HepG2 (cell line): ENCODE results near the gene IMPDH2. TPM values are rescaled to one million over a fixed set of nuclear protein-coding genes. Genes with fewer than 3 reads are reported as not detected.
A peak's percentile ranks its signal among the peaks of the same experiment; 100 is the strongest.

Experiments
- ADNP ChIP-seq: sonication (generic); formaldehyde crosslinking; IDR thresholded peaks from 2 replicates; pipeline ENCODE4 v1.4.0; 2020; ENCODE audit warnings: missing genetic modification reagents
- KDM4B ChIP-seq: sonication (generic); formaldehyde crosslinking; IDR thresholded peaks from 2 replicates; pipeline ENCODE4 v1.4.0; 2020; ENCODE audit warnings: missing genetic modification reagents
- KLF15 ChIP-seq: sonication (generic); formaldehyde crosslinking; IDR thresholded peaks from 2 replicates; pipeline ENCODE4 v1.8.1; 2023; ENCODE audit warnings: borderline replicate concordance, mild to moderate bottlenecking, inconsistent platforms, missing genetic modification reagents, mixed read lengths
- MXD4 ChIP-seq: IDR thresholded peaks from 2 replicates; pipeline ENCODE4 v1.6.1; 2016; ENCODE audit warnings: mild to moderate bottlenecking, missing biosample characterization, missing genetic modification reagents
- NFE2L1 ChIP-seq: sonication (generic); formaldehyde crosslinking; IDR thresholded peaks from 2 replicates; pipeline ENCODE4 v1.4.0; 2020; ENCODE audit warnings: missing genetic modification reagents, mild to moderate bottlenecking, borderline replicate concordance
- PAWR ChIP-seq: sonication (generic); formaldehyde crosslinking; IDR thresholded peaks from 2 replicates; pipeline ENCODE4 v1.4.0; 2020; ENCODE audit warnings: missing genetic modification reagents, mild to moderate bottlenecking, borderline replicate concordance
- RNF2 ChIP-seq: fragments of 450-650 bp; conservative IDR thresholded peaks from 2 replicates; pipeline ENCODE4 v1.6.1; 2016; ENCODE audit warnings: low read depth
- ZNF205 ChIP-seq: IDR thresholded peaks from 2 replicates; pipeline ENCODE4 v1.6.1; 2018; ENCODE audit warnings: missing biosample characterization, missing genetic modification reagents
- ZNF33A ChIP-seq: sonication (generic); formaldehyde crosslinking; IDR thresholded peaks from 2 replicates; pipeline ENCODE4 v1.5.1; 2020; ENCODE audit warnings: missing genetic modification reagents, mild to moderate bottlenecking, moderate library complexity, borderline replicate concordance
- ZNF546 ChIP-seq: sonication (generic); formaldehyde crosslinking; conservative IDR thresholded peaks from 2 replicates; pipeline ENCODE4 v1.8.1; 2023; ENCODE audit warnings: mild to moderate bottlenecking, missing genetic modification reagents
- ZNF550 ChIP-seq: sonication (generic); formaldehyde crosslinking; IDR thresholded peaks from 2 replicates; pipeline ENCODE4 v1.4.0; 2020; ENCODE audit warnings: mild to moderate bottlenecking, missing genetic modification reagents, borderline replicate concordance
- ZNF660 ChIP-seq: sonication (generic); formaldehyde crosslinking; IDR thresholded peaks from 2 replicates; pipeline ENCODE4 v1.5.1; 2020; ENCODE audit warnings: mild to moderate bottlenecking, low read depth, missing genetic modification reagents, borderline replicate concordance
- ZNF775 ChIP-seq: sonication (generic); formaldehyde crosslinking; IDR thresholded peaks from 2 replicates; pipeline ENCODE4 v1.4.0; 2020; ENCODE audit warnings: missing genetic modification reagents, mild to moderate bottlenecking, moderate library complexity, borderline replicate concordance
- polyA plus RNA-seq, 8 experiments: library from polyadenylated mRNA; depleted of rRNA in 3 of 8; stranded (reverse) in 7 of 8; unstranded in 1 of 8; fragments of >200 nt; fragmentation: Illumina TruSeq in 4 of 8; extraction: Trizol in 4 of 8; gene quantifications; 2 replicates each; pipeline versions ENCODE4 v1.2.1 to v1.2.3, GENCODE V29; 2011 to 2016; ENCODE audit warnings: low read depth in 4 of 8, missing spikeins in 1 of 8, mixed read lengths in 1 of 8; ENCODE audit not compliant: insufficient read depth in 1 of 8
- total RNA-seq, 5 experiments: library from RNA; depleted of rRNA; stranded (reverse); fragments of >200 nt; fragmentation: Illumina TruSeq; extraction: Trizol; gene quantifications; 2 replicates each; pipeline ENCODE4 v1.2.3, GENCODE V29; 2016; ENCODE audit warnings: low read depth in 1 of 5
- TF ChIP-seq, protein P1 (sequence below): sonication (generic); formaldehyde crosslinking; IDR thresholded peaks from 2 replicates; pipeline ENCODE4 v1.5.1; 2020; ENCODE audit warnings: mild to moderate bottlenecking, missing genetic modification reagents
- TF ChIP-seq, protein P2 (sequence below): sonication (generic); formaldehyde crosslinking; IDR thresholded peaks from 2 replicates; pipeline ENCODE4 v1.4.0; 2020; ENCODE audit warnings: missing genetic modification reagents
- TF ChIP-seq, protein P3 (sequence below): sonication (generic); formaldehyde crosslinking; IDR thresholded peaks from 2 replicates; pipeline ENCODE4 v1.4.0; 2020; ENCODE audit warnings: mild to moderate bottlenecking, missing genetic modification reagents, borderline replicate concordance
- TF ChIP-seq, protein P4 (sequence below): IDR thresholded peaks from 2 replicates; pipeline ENCODE4 v1.6.1; 2016; ENCODE audit warnings: low read depth, borderline replicate concordance
- TF ChIP-seq, protein P5 (sequence below): sonication (generic); formaldehyde crosslinking; IDR thresholded peaks from 2 replicates; pipeline ENCODE4 v1.8.1; 2022; ENCODE audit warnings: low read depth, mild to moderate bottlenecking, missing genetic modification reagents

The IMPDH2 gene
- total and polyA plus RNA-seq, 2 of the 13 experiments (the other 11 are each of a cell fraction or from before 2014, with no cell fraction given): 248 to 260 TPM

DNA sequence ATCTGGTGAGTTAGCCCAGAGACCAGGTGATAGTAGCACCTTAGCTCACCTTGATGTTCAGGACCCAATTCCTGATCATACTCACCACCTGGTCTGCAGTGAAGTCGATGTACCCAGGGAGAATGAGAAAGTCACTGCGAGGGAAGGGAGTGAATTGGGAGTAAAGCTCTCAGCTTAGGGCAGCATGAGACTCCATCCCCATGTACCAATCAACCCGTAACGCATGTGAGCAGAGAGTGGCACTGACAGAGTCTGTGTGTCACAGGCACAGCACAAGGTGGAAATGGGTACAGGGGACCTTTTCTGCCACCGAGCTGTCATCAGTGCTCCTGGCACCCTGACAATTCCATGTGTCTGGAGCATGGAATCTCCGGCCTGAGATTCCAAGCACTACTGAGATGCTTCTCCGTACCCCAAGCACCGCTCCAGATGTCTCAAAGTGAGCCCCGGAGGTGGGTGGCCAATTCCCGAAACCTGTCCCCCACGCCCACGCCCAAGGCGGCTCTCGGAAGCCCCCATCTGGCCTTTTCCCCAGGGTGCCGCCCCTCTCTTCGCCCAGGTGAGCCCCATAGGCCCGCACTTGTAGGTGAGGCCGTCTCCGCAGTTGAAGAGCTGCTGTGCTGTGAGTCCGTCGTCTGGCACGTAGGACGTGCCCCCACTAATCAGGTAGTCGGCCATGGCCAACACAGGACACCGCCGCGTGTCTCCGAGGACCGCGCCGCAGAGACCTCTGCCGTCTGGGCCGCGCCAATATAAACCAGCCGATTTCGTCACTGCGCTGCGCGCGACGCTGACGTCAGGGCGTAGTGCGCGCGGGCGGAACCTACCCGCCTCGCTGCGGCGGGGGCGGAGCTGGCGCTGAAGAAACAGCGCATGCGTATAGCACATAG lies at the start of gene IMPDH2 (continued):
- TF ChIP-seq, protein P1, sequence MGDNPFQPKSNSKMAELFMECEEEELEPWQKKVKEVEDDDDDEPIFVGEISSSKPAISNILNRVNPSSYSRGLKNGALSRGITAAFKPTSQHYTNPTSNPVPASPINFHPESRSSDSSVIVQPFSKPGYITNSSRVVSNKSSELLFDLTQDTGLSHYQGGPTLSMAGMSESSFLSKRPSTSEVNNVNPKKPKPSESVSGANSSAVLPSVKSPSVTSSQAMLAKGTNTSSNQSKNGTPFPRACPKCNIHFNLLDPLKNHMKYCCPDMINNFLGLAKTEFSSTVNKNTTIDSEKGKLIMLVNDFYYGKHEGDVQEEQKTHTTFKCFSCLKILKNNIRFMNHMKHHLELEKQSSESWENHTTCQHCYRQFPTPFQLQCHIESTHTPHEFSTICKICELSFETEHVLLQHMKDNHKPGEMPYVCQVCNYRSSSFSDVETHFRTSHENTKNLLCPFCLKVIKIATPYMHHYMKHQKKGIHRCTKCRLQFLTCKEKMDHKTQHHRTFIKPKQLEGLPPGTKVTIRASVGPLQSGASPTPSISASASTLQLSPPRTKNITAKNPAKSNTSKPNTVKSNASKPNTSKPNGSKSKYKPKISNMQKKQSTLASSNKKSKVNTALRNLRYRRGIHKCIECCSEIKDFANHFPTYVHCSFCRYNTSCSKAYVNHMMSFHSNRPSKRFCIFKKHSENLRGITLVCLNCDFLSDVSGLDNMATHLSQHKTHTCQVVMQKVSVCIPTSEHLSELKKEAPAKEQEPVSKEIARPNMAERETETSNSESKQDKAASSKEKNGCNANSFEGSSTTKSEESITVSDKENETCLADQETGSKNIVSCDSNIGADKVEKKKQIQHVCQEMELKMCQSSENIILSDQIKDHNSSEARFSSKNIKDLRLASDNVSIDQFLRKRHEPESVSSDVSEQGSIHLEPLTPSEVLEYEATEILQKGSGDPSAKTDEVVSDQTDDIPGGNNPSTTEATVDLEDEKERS: peak; percentile 78; the same call in 1 of the 2 replicates
- TF ChIP-seq NFE2L1 (CRISPR knock-in tag): no peak; the same call in 1 of the 2 replicates
- no peak for TF ChIP-seq ZNF550 (CRISPR knock-in tag)
- no peak for TF ChIP-seq ZNF775
- peak; percentile 96 for TF ChIP-seq KDM4B
- no peak for TF ChIP-seq ZNF33A (CRISPR knock-in tag)
- TF ChIP-seq, protein P2, sequence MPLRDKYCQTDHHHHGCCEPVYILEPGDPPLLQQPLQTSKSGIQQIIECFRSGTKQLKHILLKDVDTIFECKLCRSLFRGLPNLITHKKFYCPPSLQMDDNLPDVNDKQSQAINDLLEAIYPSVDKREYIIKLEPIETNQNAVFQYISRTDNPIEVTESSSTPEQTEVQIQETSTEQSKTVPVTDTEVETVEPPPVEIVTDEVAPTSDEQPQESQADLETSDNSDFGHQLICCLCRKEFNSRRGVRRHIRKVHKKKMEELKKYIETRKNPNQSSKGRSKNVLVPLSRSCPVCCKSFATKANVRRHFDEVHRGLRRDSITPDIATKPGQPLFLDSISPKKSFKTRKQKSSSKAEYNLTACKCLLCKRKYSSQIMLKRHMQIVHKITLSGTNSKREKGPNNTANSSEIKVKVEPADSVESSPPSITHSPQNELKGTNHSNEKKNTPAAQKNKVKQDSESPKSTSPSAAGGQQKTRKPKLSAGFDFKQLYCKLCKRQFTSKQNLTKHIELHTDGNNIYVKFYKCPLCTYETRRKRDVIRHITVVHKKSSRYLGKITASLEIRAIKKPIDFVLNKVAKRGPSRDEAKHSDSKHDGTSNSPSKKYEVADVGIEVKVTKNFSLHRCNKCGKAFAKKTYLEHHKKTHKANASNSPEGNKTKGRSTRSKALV (CRISPR knock-in tag): no peak; the same call in none of the 2 replicates
- TF ChIP-seq ZNF205 (CRISPR knock-in tag): peak; percentile 71
- TF ChIP-seq, protein P3, sequence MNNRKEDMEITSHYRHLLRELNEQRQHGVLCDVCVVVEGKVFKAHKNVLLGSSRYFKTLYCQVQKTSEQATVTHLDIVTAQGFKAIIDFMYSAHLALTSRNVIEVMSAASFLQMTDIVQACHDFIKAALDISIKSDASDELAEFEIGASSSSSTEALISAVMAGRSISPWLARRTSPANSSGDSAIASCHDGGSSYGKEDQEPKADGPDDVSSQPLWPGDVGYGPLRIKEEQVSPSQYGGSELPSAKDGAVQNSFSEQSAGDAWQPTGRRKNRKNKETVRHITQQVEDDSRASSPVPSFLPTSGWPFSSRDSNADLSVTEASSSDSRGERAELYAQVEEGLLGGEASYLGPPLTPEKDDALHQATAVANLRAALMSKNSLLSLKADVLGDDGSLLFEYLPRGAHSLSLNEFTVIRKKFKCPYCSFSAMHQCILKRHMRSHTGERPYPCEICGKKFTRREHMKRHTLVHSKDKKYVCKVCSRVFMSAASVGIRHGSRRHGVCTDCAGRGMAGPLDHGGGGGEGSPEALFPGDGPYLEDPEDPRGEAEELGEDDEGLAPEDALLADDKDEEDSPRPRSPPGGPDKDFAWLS: no peak
- TF ChIP-seq PAWR: no peak
- TF ChIP-seq RNF2: peak; percentile 91; the same call in 1 of the 2 replicates
- TF ChIP-seq MXD4 (CRISPR knock-in tag): peak; percentile 97
- TF ChIP-seq KLF15 (CRISPR knock-in tag): peak; percentile 76; the same call in 1 of the 2 replicates
- TF ChIP-seq, protein P4, sequence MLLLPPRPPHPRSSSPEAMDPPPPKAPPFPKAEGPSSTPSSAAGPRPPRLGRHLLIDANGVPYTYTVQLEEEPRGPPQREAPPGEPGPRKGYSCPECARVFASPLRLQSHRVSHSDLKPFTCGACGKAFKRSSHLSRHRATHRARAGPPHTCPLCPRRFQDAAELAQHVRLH (CRISPR knock-in tag): peak; percentile 80; the same call in 1 of the 2 replicates
- no peak for TF ChIP-seq ZNF660 (CRISPR knock-in tag)
- no peak; the same call in 1 of the 2 replicates for TF ChIP-seq ZNF546
- TF ChIP-seq ADNP (CRISPR knock-in tag): no peak
- TF ChIP-seq, protein P5, sequence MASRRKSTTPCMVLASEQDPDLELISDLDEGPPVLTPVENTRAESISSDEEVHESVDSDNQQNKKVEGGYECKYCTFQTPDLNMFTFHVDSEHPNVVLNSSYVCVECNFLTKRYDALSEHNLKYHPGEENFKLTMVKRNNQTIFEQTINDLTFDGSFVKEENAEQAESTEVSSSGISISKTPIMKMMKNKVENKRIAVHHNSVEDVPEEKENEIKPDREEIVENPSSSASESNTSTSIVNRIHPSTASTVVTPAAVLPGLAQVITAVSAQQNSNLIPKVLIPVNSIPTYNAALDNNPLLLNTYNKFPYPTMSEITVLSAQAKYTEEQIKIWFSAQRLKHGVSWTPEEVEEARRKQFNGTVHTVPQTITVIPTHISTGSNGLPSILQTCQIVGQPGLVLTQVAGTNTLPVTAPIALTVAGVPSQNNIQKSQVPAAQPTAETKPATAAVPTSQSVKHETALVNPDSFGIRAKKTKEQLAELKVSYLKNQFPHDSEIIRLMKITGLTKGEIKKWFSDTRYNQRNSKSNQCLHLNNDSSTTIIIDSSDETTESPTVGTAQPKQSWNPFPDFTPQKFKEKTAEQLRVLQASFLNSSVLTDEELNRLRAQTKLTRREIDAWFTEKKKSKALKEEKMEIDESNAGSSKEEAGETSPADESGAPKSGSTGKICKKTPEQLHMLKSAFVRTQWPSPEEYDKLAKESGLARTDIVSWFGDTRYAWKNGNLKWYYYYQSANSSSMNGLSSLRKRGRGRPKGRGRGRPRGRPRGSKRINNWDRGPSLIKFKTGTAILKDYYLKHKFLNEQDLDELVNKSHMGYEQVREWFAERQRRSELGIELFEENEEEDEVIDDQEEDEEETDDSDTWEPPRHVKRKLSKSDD: peak; percentile 91
